Karpas-422 (cell line): ENCODE data around the gene NFATC4. TPM values are rescaled to one million over a fixed set of nuclear protein-coding genes. Genes with fewer than 3 reads are reported as not detected.

Experiments
- DNase-seq: peaks from one replicate; pipeline ENCODE4 v3.0.0-alpha.2; 2015
- H2AFZ ChIP-seq: fragments of 200-600 bp; sonication (generic); 2 replicates; pipeline ENCODE4 v1.6.1; 2014; ENCODE audit warnings: antibody characterized with exemption, low read length, mixed read lengths
- H3K27ac ChIP-seq: fragments of 200-600 bp; sonication (generic); 2 replicates; pipeline ENCODE4 v1.5.1; 2014; ENCODE audit warnings: mild to moderate bottlenecking, low read length, moderate library complexity
- H3K27me3 ChIP-seq: fragments of 200-600 bp; sonication (generic); 2 replicates; pipeline ENCODE4 v1.6.1; 2014; ENCODE audit warnings: low read length, mixed read lengths
- H3K36me3 ChIP-seq: fragments of 200-600 bp; sonication (generic); 2 replicates; pipeline ENCODE4 v1.6.1; 2014; ENCODE audit warnings: low read length, mixed read lengths; ENCODE audit not compliant: insufficient read depth
- H3K4me1 ChIP-seq: fragments of 200-600 bp; sonication (generic); 2 replicates; pipeline ENCODE4 v1.6.1; 2014; ENCODE audit warnings: mild to moderate bottlenecking, low read length, mixed read lengths
- H3K4me2 ChIP-seq: fragments of 200-600 bp; sonication (generic); 2 replicates; pipeline ENCODE4 v1.6.1; 2014; ENCODE audit warnings: low read length, low read depth, mild to moderate bottlenecking; ENCODE audit not compliant: poor library complexity, severe bottlenecking
- H3K4me3 ChIP-seq: fragments of 200-600 bp; sonication (generic); 2 replicates; pipeline ENCODE4 v1.5.1; 2014; ENCODE audit warnings: mild to moderate bottlenecking, antibody characterized with exemption, low read length, mixed read lengths
- H3K79me2 ChIP-seq: fragments of 200-600 bp; sonication (generic); 2 replicates; pipeline ENCODE4 v1.6.1; 2014; ENCODE audit warnings: mild to moderate bottlenecking, low read length, mixed read lengths
- H3K9ac ChIP-seq: fragments of 200-600 bp; sonication (generic); 2 replicates; pipeline ENCODE4 v1.6.0; 2014; ENCODE audit warnings: low read length
- H3K9me2 ChIP-seq: fragments of 200-600 bp; sonication (generic), shearing (Covaris generic); replicated peaks from 2 replicates; pipeline ENCODE4 v1.6.0; 2014; ENCODE audit warnings: mild to moderate bottlenecking, low read length, moderate library complexity; ENCODE audit not compliant: insufficient read depth
- H3K9me3 ChIP-seq: fragments of 300-700, 200-600 bp; sonication (generic); 2 replicates; pipeline ENCODE4 v1.6.1; 2014; ENCODE audit warnings: low read length, mixed read lengths
- H4K20me1 ChIP-seq: fragments of 200-600 bp; sonication (generic); 2 replicates; pipeline ENCODE4 v1.6.1; 2014; ENCODE audit warnings: mild to moderate bottlenecking, antibody characterized with exemption, low read length, low read depth; ENCODE audit not compliant: insufficient read depth
- total RNA-seq: library from RNA; depleted of rRNA; stranded (reverse); fragments of >200 nt; shearing (Covaris generic); gene quantifications from 2 replicates; pipeline ENCODE4 v1.2.3, GENCODE V29; 2014; ENCODE audit warnings: low replicate concordance

NFATC4 gene
- total RNA-seq, 1 experiment from 2014 or later: 19.9 TPM

DNA sequence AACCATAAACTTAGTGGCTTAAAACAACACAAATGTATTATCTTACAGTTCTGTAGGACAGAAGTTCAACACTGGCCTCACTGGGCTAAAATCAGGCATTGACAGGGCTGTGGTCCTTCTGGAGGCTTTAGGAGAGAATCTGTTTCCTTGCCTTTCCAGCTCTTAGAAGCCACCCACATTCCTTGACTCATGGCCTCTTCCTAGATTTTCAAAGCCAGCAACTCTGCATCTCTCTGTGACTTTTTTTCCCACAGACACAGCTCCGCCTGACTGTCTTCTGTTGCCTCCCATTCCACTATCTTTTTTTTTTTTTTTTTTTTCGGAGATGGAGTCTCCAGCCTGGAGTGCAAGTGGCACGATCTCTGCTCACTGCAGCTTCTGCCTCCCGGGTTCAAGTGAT, 11.8 kb upstream of the NFATC4 start:
- H4K20me1 ChIP-seq: no peaks in the 10 kb centered on the region
- H3K36me3 ChIP-seq: no peaks in the 10 kb centered on the region
- H3K27me3 ChIP-seq: no peaks in the 10 kb centered on the region
- H3K79me2 ChIP-seq: no peaks in the 10 kb centered on the region
- DNase-seq: no peak
- H3K4me2 ChIP-seq: no peak overlapping the region
- H3K4me1 ChIP-seq: no peaks in the 10 kb centered on the region
- no peak overlapping the region for H3K4me3 ChIP-seq
- H3K9me3 ChIP-seq: no peaks in the 10 kb centered on the region
- H3K9ac ChIP-seq: no peak overlapping the region
- H2AFZ ChIP-seq: no peak overlapping the region
- no peak overlapping the region for H3K27ac ChIP-seq
- no peaks in the 10 kb centered on the region for H3K9me2 ChIP-seq

DNA sequence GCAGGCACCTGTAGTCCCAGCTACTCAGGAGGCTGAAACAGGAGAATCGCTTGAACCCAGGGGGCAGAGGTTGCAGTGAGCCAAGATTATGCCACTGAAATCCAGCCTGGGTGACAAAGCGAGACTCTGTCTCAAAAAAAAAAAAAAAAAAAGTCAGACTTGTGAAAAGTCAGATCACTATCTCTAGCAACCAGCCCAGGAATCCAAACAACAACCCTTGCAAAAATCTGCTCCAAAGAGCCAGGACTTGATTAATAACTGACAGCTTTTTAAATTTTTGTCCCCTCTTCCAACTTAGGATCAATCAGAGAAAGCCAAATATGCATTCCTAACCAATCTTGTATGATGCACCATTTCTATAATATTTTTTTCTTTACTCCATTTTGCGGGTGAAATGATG, 7.7 kb upstream of the NFATC4 start:
- H3K4me1 ChIP-seq: peaks cover 4% of the 10 kb centered on the region
- H3K36me3 ChIP-seq: no peaks in the 10 kb centered on the region
- no peak overlapping the region for H3K9ac ChIP-seq
- H3K4me3 ChIP-seq: no peak overlapping the region
- H2AFZ ChIP-seq: no peak overlapping the region
- no peaks in the 10 kb centered on the region for H4K20me1 ChIP-seq
- H3K4me2 ChIP-seq: no peak overlapping the region
- H3K9me2 ChIP-seq: no peaks in the 10 kb centered on the region
- H3K27ac ChIP-seq: no peak overlapping the region
- no peaks in the 10 kb centered on the region for H3K9me3 ChIP-seq
- no peaks in the 10 kb centered on the region for H3K79me2 ChIP-seq
- H3K27me3 ChIP-seq: no peaks in the 10 kb centered on the region
- no peak for DNase-seq

GRCh38 chr14:24361326-24361725, 6.7 kb upstream of the NFATC4 start:
- Histone ChIP-seq H3K36me3 (no peaks in the 10 kb centered on the region), H3K4me1 (peaks cover 13% of the 10 kb centered on the region), H3K27ac (no peak overlapping the region), H3K9ac (no peak overlapping the region), H3K9me2 (no peaks in the 10 kb centered on the region), H3K79me2 (no peaks in the 10 kb centered on the region), H3K9me3 (no peaks in the 10 kb centered on the region), H3K4me3 (no peak overlapping the region), H3K4me2 (no peak overlapping the region), H2AFZ (no peak overlapping the region), H3K27me3 (no peaks in the 10 kb centered on the region), H4K20me1 (no peaks in the 10 kb centered on the region)
- DNase-seq: no peak

GRCh38 chr14:24362241-24362960, 5.6 kb upstream of the NFATC4 start:
- Histone ChIP-seq H3K79me2 (no peaks in the 10 kb centered on the region), H3K4me1 (peaks cover 24% of the 10 kb centered on the region), H3K27ac (no peak overlapping the region), H3K36me3 (no peaks in the 10 kb centered on the region), H2AFZ (no peak overlapping the region), H3K9me3 (no peaks in the 10 kb centered on the region), H3K27me3 (no peaks in the 10 kb centered on the region), H3K9ac (no peak overlapping the region), H4K20me1 (no peaks in the 10 kb centered on the region), H3K4me2 (no peak overlapping the region), H3K4me3 (no peak overlapping the region), H3K9me2 (no peaks in the 10 kb centered on the region)
- no peak for DNase-seq

DNA sequence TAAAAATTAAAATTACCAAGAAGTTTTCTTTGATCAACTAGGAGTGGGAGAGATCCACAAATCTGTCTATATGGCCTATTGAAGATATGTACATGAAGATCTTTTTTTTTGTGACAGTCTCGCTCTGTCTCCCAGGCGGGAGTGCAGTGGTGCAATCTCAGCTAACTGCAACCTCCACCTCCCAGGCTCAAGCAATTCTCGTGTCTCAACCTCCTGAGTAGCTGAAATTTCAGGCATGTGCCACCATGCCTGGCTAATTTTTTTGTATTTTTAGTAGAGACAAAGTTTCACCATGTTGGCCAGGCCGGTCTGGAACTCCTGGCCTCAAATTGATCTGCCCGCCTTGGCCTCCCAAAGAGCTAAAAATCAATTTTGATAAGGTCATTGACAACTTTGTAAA, 4.6 kb upstream of the NFATC4 start:
- Histone ChIP-seq H3K27ac (no peak overlapping the region), H3K9me2 (no peaks in the 10 kb centered on the region), H4K20me1 (no peaks in the 10 kb centered on the region), H3K4me3 (no peak overlapping the region), H3K4me2 (no peak overlapping the region), H3K9me3 (no peaks in the 10 kb centered on the region), H2AFZ (no peak overlapping the region), H3K27me3 (no peaks in the 10 kb centered on the region), H3K36me3 (no peaks in the 10 kb centered on the region), H3K9ac (no peak overlapping the region), H3K79me2 (no peaks in the 10 kb centered on the region), H3K4me1 (peaks cover 34% of the 10 kb centered on the region)
- no peak for DNase-seq

DNA sequence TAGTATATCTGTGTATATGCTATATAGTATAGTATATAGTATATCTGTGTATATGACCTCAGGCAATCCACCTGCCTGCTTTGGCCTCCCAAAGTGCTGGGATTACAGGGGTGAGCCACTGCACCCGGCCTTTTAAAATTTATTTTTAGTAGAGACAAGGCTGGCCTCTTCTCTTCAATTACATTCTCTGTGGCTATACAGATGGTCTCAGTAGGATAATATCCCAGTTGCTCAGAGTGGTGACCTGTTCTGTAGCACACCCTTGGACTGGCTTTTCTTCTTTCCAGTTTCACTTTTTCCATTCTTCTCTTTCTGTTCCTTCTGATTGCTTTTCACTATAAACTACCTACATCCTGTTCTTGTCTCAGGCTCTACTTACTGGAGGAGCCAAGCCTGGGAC, 3.1 kb upstream of the NFATC4 start:
- Histone ChIP-seq H3K4me3 (no peak overlapping the region), H3K27ac (no peak overlapping the region), H3K36me3 (no peaks in the 10 kb centered on the region), H2AFZ (0 out of 2 replicates have a peak overlapping the region, but pooled peaks have one; percentile 30), H3K4me1 (peaks cover 39% of the 10 kb centered on the region), H3K79me2 (no peaks in the 10 kb centered on the region), H3K4me2 (peak overlapping the region; percentile 96), H4K20me1 (no peaks in the 10 kb centered on the region), H3K9me2 (no peaks in the 10 kb centered on the region), H3K9ac (no peak overlapping the region), H3K27me3 (no peaks in the 10 kb centered on the region), H3K9me3 (no peaks in the 10 kb centered on the region)
- no peak for DNase-seq

DNA sequence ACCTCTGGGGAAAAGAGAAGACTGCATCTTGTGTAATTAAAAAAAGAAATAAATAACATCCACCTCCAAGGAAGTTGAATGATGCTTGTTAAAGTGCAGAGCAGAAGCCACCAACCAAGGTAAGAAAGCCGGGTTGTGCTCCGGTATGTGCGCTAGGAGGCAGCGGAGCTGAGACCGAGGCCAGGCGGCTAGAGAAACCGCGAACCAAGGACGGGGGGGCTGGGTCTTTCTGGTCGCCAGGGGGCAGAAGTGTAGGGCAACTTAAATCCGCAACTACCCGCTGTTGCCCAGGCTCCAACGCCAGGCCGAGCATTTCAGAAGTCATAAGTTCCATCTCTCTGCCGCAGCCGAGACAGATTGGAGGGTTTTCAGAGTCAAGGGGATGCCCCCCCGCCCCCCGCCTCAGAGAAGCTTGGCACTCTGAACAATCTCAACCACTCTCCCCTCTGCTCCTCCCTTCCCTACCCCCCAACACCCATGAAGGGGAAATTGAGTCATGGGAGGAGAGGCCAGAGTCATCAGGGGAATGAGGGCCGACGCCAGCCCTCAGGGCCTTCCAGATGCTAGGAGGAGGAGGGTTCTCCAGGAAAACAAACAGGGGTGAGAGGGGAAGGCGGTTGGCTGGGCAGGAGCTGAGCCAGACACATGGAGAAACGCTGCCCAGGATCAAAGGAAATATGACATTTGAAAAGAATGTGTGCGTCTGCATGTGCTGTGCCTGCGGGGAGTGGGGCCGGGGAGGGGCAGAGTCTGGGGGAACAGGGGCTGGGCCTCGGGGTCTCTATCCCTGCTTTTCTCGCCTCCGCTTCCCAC, 2.2 kb upstream of the NFATC4 start:
- Histone ChIP-seq H3K27me3 (no peaks in the 10 kb centered on the region), H3K4me3 (peak overlapping the region; percentile 72), H3K79me2 (no peaks in the 10 kb centered on the region), H3K9me3 (no peaks in the 10 kb centered on the region), H2AFZ (peak overlapping the region; percentile 95), H3K4me1 (peaks cover 48% of the 10 kb centered on the region), H3K36me3 (no peaks in the 10 kb centered on the region), H3K9ac (peak overlapping the region; percentile 84), H4K20me1 (no peaks in the 10 kb centered on the region), H3K27ac (peak overlapping the region; percentile 79), H3K4me2 (peak overlapping the region; percentile 96), H3K9me2 (no peaks in the 10 kb centered on the region)
- peak; percentile 99 for DNase-seq

DNA sequence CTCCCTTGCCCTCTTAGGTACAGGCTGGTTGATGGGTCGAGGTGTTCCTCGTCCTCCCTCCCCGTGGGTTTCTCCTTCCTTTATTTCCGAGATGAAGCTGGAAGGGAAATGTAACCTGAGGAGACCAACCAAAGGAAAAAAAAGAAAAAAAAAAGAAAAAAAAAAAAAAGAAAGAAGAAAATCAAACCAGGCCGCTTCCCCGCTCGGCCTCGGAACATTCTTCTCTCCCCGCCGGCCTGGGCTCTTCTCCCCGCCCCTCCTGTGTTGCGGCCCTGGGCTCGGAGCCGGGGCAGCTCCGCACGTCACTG, 1.6 kb upstream of the NFATC4 start:
- Histone ChIP-seq H2AFZ (peak overlapping the region; percentile 95; the same call in 1 of the 2 replicates), H3K4me3 (peak overlapping the region; percentile 72), H3K9ac (peak overlapping the region; percentile 84), H4K20me1 (no peaks in the 10 kb centered on the region), H3K4me2 (peak overlapping the region; percentile 96), H3K36me3 (no peaks in the 10 kb centered on the region), H3K4me1 (peaks cover 54% of the 10 kb centered on the region), H3K79me2 (no peaks in the 10 kb centered on the region), H3K9me2 (no peaks in the 10 kb centered on the region), H3K27me3 (no peaks in the 10 kb centered on the region), H3K27ac (peak overlapping the region; percentile 79), H3K9me3 (no peaks in the 10 kb centered on the region)
- no peak for DNase-seq
